GM12801 (cell line): ENCODE data around the gene SLC35F4.

ENCODE experiments used
- TF ChIP-seq, protein P1 (sequence below): IDR thresholded peaks from one replicate; pipeline ENCODE4 v1.5.1; 2011; ENCODE audit warnings: control low read depth; ENCODE audit not compliant: insufficient read length; ENCODE audit errors: extremely low read depth

Gene SLC35F4

DNA sequence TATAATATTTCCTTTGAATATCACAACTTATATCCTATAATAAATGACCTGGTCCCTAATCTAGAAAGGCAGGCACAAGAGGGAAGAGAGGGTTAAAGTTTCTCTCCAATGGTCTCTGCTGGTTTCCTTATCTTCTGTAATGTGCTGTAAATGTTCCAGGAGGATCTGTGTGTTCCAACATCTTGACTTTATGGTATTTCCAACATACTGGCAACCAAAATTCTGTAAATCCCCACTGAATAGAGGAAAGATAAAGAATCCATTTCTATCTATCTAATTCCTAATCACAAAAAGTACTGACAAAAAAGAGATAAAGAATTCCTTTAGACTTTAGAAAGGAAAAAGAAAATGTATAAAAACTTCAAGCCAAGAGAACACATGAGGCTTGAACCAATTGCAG, 225.9 kb downstream of the SLC35F4 start:
- TF ChIP-seq, protein P1, sequence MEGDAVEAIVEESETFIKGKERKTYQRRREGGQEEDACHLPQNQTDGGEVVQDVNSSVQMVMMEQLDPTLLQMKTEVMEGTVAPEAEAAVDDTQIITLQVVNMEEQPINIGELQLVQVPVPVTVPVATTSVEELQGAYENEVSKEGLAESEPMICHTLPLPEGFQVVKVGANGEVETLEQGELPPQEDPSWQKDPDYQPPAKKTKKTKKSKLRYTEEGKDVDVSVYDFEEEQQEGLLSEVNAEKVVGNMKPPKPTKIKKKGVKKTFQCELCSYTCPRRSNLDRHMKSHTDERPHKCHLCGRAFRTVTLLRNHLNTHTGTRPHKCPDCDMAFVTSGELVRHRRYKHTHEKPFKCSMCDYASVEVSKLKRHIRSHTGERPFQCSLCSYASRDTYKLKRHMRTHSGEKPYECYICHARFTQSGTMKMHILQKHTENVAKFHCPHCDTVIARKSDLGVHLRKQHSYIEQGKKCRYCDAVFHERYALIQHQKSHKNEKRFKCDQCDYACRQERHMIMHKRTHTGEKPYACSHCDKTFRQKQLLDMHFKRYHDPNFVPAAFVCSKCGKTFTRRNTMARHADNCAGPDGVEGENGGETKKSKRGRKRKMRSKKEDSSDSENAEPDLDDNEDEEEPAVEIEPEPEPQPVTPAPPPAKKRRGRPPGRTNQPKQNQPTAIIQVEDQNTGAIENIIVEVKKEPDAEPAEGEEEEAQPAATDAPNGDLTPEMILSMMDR = no peak

DNA sequence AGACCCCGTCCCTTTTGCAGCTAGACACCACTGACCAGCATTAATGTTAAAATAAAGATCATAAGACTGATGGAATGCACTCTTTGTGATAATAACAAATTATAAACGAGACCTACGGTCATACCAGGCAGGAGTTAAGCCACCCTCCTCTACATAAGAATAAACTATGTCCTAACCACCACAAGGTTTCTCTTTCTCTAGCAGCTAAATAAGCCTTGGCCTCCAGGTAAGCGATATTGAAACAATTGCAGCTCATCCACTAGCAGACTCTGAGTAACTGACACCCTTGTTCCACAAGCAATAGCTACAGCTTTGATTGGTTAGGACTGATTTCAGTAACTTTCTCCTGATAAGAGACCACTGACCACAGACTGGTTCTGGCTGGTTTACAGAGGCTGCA, 228.0 kb downstream of the SLC35F4 start:
- TF ChIP-seq, protein P1 = no peak

DNA sequence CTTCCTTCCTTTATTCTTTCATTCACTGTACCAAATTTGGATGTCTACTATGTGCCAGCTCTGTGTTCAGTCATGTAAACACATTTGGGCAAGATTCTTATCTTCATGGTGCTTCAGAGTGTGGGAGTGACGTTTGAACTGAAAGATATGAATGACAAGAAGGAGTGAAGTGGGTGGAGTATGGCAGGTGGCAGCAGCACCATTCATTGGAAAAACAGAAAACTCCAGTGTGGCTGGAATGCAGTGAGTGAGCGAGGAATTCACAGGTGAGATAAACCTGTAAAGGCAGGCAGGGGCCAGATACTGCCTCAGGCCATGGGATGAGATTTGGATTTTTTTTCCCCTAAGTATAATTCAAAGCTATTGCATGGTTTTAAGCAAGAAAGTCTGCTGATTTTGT, 231.6 kb downstream of the SLC35F4 start:
- TF ChIP-seq, protein P1 = no peak

DNA sequence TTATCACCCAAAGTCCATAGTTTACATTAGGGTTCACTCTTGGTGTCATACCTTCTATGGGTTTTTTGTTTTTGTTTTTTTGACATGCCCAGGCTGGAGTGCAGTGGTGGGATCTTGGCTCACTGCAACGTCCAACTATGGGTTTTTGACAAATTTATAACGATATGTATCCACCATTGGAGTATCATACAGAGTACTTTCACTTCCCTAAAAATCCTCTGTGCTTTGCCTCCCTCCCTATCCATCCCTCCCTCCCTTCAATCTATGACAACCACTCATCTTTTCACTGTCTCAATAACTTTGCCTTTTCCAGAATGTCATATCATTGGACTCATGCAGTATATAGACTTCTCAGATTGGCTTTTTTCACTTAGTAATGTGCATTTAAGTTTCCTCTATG, 233.2 kb downstream of the SLC35F4 start:
- TF ChIP-seq, protein P1 = no peak

DNA sequence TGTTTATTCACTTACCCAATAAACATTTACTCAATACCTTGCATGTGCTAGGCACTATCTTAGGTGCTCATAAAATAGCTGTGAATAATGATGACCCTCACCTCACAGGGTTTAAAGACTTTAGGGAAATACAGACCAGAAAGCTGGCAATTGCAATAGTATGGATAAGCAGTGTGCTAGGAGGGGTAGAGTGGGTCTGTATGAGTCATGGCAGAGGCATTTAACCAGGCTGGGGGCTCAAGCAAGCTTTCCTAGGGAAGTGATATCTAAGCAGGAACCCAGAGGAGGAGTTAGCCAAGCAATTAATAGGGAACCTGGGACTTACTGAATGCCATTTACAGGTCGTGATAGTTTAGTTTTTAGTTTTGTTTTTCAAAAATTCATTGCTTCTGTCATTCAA, 248.4 kb downstream of the SLC35F4 start:
- TF ChIP-seq, protein P1 = no peak

DNA sequence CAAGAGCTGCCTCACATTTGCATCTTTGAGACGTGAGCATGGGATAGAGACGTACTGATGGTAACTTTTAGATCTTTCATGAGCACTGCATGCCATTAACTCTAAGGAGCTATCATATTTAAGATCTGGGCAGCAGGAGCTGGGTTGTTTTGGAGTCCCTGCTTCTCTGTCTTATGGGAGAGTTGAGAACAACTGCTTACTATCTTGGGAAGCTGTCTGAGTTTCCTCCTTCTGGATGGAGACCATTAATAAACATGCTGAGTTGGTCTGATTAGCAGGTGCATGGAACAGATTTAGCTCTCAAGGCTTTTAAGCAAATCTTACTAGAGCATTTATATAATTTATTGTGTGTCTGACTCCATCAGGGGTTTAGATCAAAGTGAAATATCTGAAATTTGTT, 252.9 kb downstream of the SLC35F4 start:
- TF ChIP-seq, protein P1 = no peak

DNA sequence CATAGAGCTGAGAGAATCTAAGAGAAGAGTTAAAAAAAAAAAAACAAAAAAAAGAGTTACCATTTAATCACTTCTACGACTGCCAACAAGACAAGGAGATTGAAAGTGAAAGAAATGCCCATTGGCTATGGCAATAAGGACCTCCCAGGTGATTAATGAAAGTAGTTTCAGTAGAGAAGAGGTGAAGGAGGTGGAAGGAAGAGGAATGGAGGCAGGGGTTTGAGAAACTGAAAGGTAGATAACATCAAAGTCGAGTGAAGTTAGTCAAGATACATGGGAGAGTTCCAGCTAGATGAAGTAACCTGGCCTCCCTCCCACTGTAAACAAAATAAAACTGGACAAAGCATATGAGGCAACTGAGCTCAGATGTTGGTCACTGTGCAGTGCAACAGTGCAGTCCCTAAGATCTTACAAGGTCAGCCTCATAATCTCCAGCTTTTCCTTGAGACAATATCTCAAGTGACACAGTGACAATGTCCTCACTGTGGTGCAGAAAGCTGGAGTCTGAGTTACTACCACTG, 254.3 kb downstream of the SLC35F4 start:
- TF ChIP-seq, protein P1 = no peak

DNA sequence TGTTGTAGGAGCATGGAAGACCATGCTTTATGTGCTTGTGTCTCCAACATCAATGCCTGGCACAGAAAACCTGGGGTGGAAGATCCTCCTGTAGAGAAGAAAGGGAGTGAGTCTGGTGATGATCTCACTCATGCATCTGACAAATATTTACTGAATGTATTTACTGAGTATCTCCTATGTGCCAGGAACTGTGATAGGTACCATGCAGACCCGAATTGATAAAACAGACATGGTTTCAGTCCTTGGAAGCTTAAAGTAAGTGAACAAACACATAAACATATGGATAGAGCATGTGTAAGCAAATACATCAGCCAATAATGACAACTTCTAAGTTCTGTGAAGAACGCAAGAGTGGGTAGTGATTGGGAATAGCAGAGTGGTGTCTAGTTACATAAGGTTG, 255.3 kb downstream of the SLC35F4 start:
- TF ChIP-seq, protein P1 = no peak
